ENCODE measurements around the gene AQP10.

The AQP10 gene

GRCh38 chr1:154342836-154343472, 22.1 kb downstream of the AQP10 start:
- DNase-seq: peak; percentile 88
- CTCF ChIA-PET: interaction anchor here (0.6 to 13.5 kb wide), 9 partner anchors 9 to 144 kb away, joined by 3 to 125 read pairs (median 4); partner anchors contain the start of gene ATP8B2

GRCh38 chr1:154344977-154345837, 24.3 kb downstream of the AQP10 start:
- peaks cover 86% of the 10 kb centered on the region for H3K36me3 Mint-ChIP-seq
- H3K27ac Mint-ChIP-seq: peak overlapping the region; percentile 78
- no peaks in the 10 kb centered on the region for H3K27me3 Mint-ChIP-seq
- CTCF ChIA-PET: interaction anchor here (0.8 to 13.5 kb wide), 18 partner anchors 8 to 155 kb away, joined by 3 to 125 read pairs (median 4); no protein-coding TSS in a partner anchor
- peaks cover 67% of the 10 kb centered on the region for H3K4me1 Mint-ChIP-seq
- H3K4me3 Mint-ChIP-seq: peak overlapping the region; percentile 50
- H3K9me3 Mint-ChIP-seq: no peaks in the 10 kb centered on the region
- DNase-seq: peak; percentile 87

More at GRCh38 chr1:154342836-154343472, 22.1 kb downstream of the AQP10 start:
- Mint-ChIP-seq H3K9me3 (no peaks in the 10 kb centered on the region), H3K4me3 (peak overlapping the region; percentile 71), H3K27me3 (no peaks in the 10 kb centered on the region), H3K4me1 (peaks cover 85% of the 10 kb centered on the region), H3K27ac (peak overlapping the region; percentile 86), H3K36me3 (peaks cover 89% of the 10 kb centered on the region)

DNA sequence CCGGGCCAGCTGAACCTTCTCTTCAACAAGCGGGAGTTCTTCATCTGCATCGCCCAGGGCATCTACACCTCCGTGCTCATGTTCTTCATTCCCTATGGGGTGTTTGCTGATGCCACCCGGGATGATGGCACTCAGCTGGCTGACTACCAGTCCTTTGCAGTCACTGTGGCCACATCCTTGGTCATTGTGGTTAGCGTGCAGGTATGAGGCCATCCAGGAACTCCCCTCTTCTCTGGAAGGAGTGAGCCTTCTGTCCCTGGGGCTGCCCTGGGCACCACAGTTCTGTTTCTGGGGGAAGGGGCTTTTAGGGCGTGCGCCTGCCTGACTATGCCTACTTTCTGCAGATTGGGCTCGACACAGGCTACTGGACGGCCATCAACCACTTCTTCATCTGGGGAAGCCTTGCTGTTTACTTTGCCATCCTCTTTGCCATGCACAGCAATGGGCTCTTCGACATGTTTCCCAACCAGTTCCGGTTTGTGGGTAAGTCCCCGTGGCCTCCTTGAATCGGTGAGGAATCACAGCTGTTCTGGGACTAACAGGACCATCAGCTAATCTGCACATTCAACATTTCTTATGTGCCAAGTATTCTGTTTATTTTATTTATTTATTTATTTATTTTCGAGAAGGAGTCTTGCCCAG, 25.5 kb downstream of the AQP10 start:
- H3K36me3 Mint-ChIP-seq: peaks cover 78% of the 10 kb centered on the region
- peak overlapping the region; percentile 24 for H3K27ac Mint-ChIP-seq
- H3K27me3 Mint-ChIP-seq: no peaks in the 10 kb centered on the region
- no peak for DNase-seq
- H3K4me3 Mint-ChIP-seq: no peak overlapping the region
- H3K9me3 Mint-ChIP-seq: no peaks in the 10 kb centered on the region
- CTCF ChIA-PET: interaction anchor here (0.6 to 13.5 kb wide), 9 partner anchors 9 to 88 kb away, joined by 3 to 125 read pairs (median 5); no protein-coding TSS in a partner anchor
- H3K4me1 Mint-ChIP-seq: peaks cover 60% of the 10 kb centered on the region

- H3K4me1 Mint-ChIP-seq: peaks cover 61% of the 10 kb centered on the region
- DNase-seq: no peak
- no peaks in the 10 kb centered on the region for H3K27me3 Mint-ChIP-seq
- H3K36me3 Mint-ChIP-seq: peaks cover 71% of the 10 kb centered on the region
- CTCF ChIA-PET: interaction anchor here (0.6 to 13.5 kb wide), 2 partner anchors 14 to 76 kb away, joined by 3 to 125 read pairs; no protein-coding TSS in a partner anchor
- H3K4me3 Mint-ChIP-seq: no peak overlapping the region
- no peak overlapping the region for H3K27ac Mint-ChIP-seq
- H3K9me3 Mint-ChIP-seq: no peaks in the 10 kb centered on the region
These were observed 27.1 kb downstream of the AQP10 start for GRCh38 chr1:154347961-154348360.

GRCh38 chr1:154348429-154349076, 27.7 kb downstream of the AQP10 start:
- peaks cover 61% of the 10 kb centered on the region for H3K4me1 Mint-ChIP-seq
- H3K27ac Mint-ChIP-seq: no peak overlapping the region
- peaks cover 65% of the 10 kb centered on the region for H3K36me3 Mint-ChIP-seq
- DNase-seq: no peak
- CTCF ChIA-PET: interaction anchor here (1.1 to 13.5 kb wide), 2 partner anchors 14 to 131 kb away, joined by 3 to 125 read pairs; no protein-coding TSS in a partner anchor
- no peaks in the 10 kb centered on the region for H3K9me3 Mint-ChIP-seq
- H3K27me3 Mint-ChIP-seq: no peaks in the 10 kb centered on the region
- no peak overlapping the region for H3K4me3 Mint-ChIP-seq

- Mint-ChIP-seq H3K4me3 (no peak overlapping the region), H3K4me1 (peaks cover 61% of the 10 kb centered on the region), H3K27me3 (no peaks in the 10 kb centered on the region), H3K9me3 (no peaks in the 10 kb centered on the region), H3K36me3 (peaks cover 60% of the 10 kb centered on the region), H3K27ac (no peak overlapping the region)
- CTCF ChIA-PET: interaction anchor here (1.1 to 13.5 kb wide), 3 partner anchors 15 to 130 kb away, joined by 3 to 125 read pairs (median 3); no protein-coding TSS in a partner anchor
- DNase-seq: no peak
These were observed 28.2 kb downstream of the AQP10 start for GRCh38 chr1:154349121-154349520.

- DNase-seq: no peak
- Mint-ChIP-seq H3K4me1 (peaks cover 51% of the 10 kb centered on the region), H3K36me3 (peaks cover 48% of the 10 kb centered on the region), H3K4me3 (no peak overlapping the region), H3K27ac (no peak overlapping the region), H3K27me3 (peaks cover 5% of the 10 kb centered on the region), H3K9me3 (no peaks in the 10 kb centered on the region)
- CTCF ChIA-PET: interaction anchor here (1.3 to 13.5 kb wide), 4 partner anchors 16 to 131 kb away, joined by 3 to 125 read pairs (median 3); no protein-coding TSS in a partner anchor
These were observed 29.5 kb downstream of the AQP10 start for GRCh38 chr1:154350383-154350782.

GRCh38 chr1:154351363-154352068, 30.6 kb downstream of the AQP10 start:
- peaks cover 14% of the 10 kb centered on the region for H3K27me3 Mint-ChIP-seq

GRCh38 chr1:154352245-154352580, 31.3 kb downstream of the AQP10 start:
- H3K4me1 Mint-ChIP-seq: peaks cover 44% of the 10 kb centered on the region
- peaks cover 33% of the 10 kb centered on the region for H3K36me3 Mint-ChIP-seq
- CTCF ChIA-PET: interaction anchor here (1.3 to 13.5 kb wide), 7 partner anchors 7 to 194 kb away, joined by 3 to 125 read pairs (median 8); no protein-coding TSS in a partner anchor
- peaks cover 17% of the 10 kb centered on the region for H3K27me3 Mint-ChIP-seq
- DNase-seq: no peak
- H3K9me3 Mint-ChIP-seq: no peaks in the 10 kb centered on the region
- H3K4me3 Mint-ChIP-seq: peak overlapping the region; percentile 60
- H3K27ac Mint-ChIP-seq: peak overlapping the region; percentile 83

More at GRCh38 chr1:154351363-154352068, 30.6 kb downstream of the AQP10 start:
- no peak overlapping the region for H3K4me3 Mint-ChIP-seq
- H3K4me1 Mint-ChIP-seq: peaks cover 45% of the 10 kb centered on the region
- CTCF ChIA-PET: interaction anchor here (0.8 to 13.5 kb wide), 6 partner anchors 17 to 195 kb away, joined by 3 to 125 read pairs (median 6); no protein-coding TSS in a partner anchor
- H3K9me3 Mint-ChIP-seq: no peaks in the 10 kb centered on the region
- no peak overlapping the region for H3K27ac Mint-ChIP-seq
- peaks cover 37% of the 10 kb centered on the region for H3K36me3 Mint-ChIP-seq
- DNase-seq: no peak

DNA sequence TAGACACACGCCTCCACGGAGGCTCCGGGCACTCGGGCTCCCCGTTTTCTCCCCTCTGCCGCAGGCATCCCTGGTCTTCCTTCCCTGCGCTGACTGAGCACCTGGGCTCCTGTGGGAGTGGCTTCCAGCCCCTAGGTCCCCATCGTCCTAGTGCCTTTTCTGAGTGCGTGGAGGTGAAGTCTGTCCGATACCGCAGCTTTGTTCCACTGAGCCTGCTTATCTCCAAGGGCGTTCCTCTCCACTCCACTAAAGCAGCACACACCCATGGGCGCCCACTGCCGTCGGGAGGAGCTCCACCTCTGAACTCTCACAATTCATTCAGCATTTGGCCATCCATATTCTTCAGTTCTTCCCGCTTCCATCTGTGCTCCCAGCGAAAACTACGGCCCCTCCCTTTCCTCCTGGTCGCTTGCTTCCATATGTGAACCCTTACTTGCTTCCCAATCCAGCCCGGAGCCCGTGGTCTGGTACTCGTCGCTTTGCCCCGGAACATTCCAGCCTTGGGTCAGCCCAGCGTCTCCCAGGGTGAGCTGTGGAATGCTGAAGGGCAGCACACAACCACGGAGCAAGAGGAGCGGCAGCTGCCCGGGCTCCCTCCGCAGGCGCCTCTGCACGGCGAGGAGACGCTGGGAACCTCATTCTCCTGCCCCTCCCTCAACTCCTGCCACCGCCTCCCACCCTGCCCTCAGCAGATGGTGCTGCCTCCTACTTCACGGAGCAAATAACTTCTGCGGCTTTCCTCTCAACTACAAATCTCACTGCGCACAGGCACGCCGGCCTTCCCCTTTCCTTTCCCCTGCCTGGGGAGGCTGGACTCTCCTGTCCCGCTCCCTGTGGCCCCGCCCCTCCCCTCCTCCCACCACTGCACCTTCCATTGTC, 31.9 kb downstream of the AQP10 start:
- no peaks in the 10 kb centered on the region for H3K9me3 Mint-ChIP-seq
- H3K36me3 Mint-ChIP-seq: peaks cover 30% of the 10 kb centered on the region
- peak overlapping the region; percentile 83 for H3K27ac Mint-ChIP-seq
- CTCF ChIA-PET: interaction anchor here (0.6 to 13.5 kb wide), 9 partner anchors 8 to 194 kb away, joined by 3 to 125 read pairs (median 8); no protein-coding TSS in a partner anchor
- H3K27me3 Mint-ChIP-seq: peaks cover 17% of the 10 kb centered on the region
- peaks cover 42% of the 10 kb centered on the region for H3K4me1 Mint-ChIP-seq
- peak overlapping the region; percentile 60 for H3K4me3 Mint-ChIP-seq
- DNase-seq: peak; percentile 70

DNA sequence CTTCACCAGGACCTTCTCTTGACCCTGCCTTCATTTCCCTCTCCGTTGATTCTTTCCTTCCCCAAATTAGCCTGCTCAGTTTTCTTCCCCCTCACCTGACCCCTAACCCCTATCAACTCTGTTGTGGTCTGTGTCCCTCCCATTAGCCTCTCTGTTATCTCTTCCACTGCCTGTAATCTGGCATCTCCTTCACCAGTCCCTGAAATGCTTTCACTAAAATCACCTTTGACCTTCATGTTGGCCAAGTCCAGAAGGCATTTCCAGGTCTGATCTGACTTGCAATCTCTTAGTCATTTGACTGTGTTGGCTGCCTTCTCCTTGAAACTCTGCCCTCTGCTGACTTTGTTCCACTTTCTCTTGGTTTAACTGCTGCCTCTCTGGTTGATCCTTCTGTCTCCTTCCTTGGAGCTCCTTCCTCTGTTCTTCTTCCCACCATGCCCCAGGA, 32.6 kb downstream of the AQP10 start:
- peak overlapping the region; percentile 69 for H3K27ac Mint-ChIP-seq
- H3K27me3 Mint-ChIP-seq: peaks cover 17% of the 10 kb centered on the region
- CTCF ChIA-PET: interaction anchor here (0.7 to 13.5 kb wide), 9 partner anchors 8 to 126 kb away, joined by 3 to 125 read pairs (median 8); no protein-coding TSS in a partner anchor
- peak overlapping the region; percentile 60 for H3K4me3 Mint-ChIP-seq
- peaks cover 40% of the 10 kb centered on the region for H3K4me1 Mint-ChIP-seq
- peak; percentile 55 for DNase-seq
- H3K9me3 Mint-ChIP-seq: no peaks in the 10 kb centered on the region
- peaks cover 23% of the 10 kb centered on the region for H3K36me3 Mint-ChIP-seq

- no peak for DNase-seq
- Mint-ChIP-seq H3K9me3 (no peaks in the 10 kb centered on the region), H3K27me3 (peaks cover 17% of the 10 kb centered on the region), H3K27ac (peak overlapping the region; percentile 74), H3K4me3 (no peak overlapping the region), H3K36me3 (peaks cover 18% of the 10 kb centered on the region), H3K4me1 (peaks cover 40% of the 10 kb centered on the region)
- CTCF ChIA-PET: interaction anchor here (0.7 to 13.5 kb wide), 7 partner anchors 11 to 126 kb away, joined by 3 to 125 read pairs (median 8); no protein-coding TSS in a partner anchor
These were observed 33.1 kb downstream of the AQP10 start for GRCh38 chr1:154353966-154354365.

All from activated naive CD4-positive, alpha-beta T cell treated with anti-CD3 and anti-CD28 coated beads, Interleukin-2, amount 10 ng/mL, durations not matched to agents 7 days and 5 days (primary cell).